HL-60/S4 (cell line): ENCODE measurements around the gene DOK1.

ENCODE experiments used
- in situ Hi-C: fragments of 300-500 bp; cut with MboI; formaldehyde crosslinking; loops from 2 replicates; pipeline ENCODE4 v1.14.3; 2022; ENCODE audit warnings: low sequenced_read_pairs

Gene DOK1

DNA sequence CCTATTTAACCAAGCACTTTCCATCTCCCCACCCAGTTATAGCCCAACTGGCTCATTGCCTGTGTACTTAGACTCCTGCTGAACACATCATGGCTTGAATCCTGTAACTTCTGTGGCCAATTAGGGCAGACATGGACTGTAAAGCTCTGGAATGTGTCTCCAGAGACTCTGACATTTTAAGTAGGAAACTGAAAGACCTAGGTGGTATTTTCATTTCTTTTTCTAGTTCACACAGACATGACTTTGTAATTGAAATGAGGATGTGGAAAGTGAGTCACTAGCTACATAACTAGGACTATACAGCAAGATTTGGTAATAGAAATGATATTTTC, 12.2 kb downstream of the DOK1 start:
- in situ Hi-C loops = no loop called here

DNA sequence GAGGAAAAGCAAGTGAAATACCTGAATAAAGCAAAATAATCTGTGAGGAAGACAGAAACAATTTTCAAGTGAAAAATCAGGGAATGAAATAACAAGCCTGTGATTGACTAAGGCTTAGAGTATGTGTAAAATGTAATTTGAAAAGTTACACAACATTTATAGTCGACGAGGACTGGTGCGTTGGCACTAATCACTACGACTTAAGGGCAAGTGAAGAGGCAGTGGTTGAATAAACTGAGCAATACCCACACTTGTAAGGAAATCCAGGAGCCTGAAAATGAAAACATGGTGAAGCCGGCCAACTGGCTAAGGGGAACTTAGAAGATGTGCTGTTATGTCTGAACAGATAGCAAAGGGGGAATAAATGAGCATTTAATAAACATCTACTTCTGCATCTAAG, 13.4 kb downstream of the DOK1 start:
- in situ Hi-C loops = no loop called here

DNA sequence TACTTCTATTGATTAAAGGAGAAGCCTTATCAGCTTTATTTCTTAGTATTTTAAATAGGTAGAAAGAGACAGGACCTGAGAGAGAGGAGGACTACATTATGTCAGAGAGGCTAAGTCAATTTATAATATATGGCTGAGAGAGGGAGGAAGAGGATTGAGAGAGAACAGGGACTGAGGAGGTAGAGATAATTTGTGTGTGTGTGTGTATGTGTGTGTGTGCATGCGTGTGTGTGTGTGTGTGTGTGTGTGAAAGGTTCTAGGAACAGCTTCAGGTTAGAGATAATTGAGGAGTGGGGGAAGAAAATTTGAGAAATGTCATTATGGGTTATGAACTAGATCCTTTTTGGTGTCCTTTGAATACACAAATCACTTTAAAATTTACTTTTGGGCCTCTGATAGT, 15.2 kb downstream of the DOK1 start:
- in situ Hi-C loops = no loop called here

DNA sequence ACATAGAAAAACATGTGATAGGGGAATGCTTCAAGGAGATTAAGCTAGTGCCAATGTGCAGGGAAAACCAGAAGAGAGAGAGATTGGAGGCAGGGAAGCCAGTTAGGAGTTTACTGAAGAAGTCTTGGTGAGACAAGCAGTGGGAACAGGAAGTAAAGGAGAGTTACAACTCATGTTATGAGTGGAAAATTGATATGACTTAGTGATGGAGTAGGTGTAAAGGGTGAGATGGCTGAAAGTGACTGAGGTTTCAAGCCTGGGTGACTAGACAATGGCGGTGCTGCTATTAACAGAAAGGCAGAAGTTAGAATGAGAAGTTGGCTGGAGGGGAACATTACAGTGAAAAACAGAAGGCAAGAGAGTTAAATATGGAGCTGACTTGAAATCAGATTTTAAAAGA, 16.5 kb downstream of the DOK1 start:
- in situ Hi-C loops = no loop called here

DNA sequence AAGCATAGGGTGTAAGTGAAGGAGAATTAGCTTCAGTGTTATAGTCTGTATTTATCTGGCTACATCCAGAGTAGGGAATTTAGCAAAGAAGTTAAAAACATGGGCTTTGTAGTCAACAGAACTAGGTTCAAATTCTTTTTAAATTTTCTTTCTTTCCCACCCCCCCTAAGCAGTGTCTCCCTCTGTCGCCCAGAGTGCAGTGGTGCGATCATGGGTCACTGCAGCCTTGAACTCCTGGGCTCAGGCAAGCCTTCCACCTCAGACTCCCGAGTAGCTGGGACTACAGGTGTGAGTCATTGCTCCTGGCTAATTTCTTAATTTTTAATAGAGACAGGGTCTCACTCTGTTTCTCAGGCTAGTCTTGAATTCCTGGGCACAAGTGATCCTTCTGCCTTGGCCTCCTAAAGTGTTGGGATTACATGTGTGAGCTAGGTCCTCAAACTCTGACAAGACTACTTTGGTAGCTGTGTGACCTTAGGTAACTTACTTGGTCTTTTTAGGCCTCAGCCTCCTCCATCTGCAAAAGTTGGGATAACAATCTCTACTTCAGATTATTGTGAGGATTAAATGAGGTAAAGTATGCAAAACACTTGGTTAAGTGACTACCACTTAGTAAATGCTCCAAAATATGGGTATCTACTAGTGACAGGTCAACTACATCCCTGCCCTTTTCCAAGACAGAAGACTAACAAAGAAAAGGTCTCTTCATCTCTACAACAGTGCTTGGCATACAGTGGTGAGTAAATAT, 17.8 kb downstream of the DOK1 start:
- in situ Hi-C loops = no loop called here

DNA sequence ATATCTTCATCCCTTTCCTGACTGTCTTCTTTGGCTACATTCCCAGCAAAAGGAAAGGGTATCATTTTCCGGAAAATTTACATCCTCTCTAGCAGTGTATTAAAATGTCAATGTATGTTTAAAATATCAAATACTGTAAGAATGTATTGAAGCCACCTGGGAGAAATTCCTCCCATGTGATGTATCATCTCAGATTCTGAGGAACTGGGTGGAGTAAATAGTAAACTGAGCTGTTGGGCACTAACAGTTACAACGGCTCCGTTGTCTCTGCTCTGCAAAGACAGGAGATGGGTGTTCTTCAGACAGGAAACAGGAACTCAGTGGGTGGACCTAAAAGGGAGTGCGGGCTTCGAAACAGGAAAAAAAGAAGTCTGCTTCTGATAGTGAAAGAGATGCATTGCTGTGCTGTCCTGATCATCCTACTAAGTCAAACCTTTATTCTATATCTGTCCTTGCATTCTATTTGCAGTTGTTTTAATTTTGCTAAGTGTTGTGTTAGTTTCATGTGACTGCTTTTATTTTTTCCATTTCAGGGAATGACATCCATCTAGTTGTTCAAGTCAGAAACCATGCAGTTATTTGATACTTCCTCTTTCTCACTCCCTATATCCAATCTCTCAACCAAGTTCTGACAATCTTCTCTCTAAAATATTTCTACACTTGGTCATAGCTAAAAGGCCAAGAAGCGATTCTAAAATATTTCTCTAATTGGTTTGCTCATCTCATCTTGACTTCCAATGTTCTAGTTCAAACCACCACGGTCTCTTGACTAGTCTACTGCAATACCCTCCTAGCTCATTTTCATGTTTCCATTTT, 19.4 kb downstream of the DOK1 start:
- in situ Hi-C loops = no loop called here

DNA sequence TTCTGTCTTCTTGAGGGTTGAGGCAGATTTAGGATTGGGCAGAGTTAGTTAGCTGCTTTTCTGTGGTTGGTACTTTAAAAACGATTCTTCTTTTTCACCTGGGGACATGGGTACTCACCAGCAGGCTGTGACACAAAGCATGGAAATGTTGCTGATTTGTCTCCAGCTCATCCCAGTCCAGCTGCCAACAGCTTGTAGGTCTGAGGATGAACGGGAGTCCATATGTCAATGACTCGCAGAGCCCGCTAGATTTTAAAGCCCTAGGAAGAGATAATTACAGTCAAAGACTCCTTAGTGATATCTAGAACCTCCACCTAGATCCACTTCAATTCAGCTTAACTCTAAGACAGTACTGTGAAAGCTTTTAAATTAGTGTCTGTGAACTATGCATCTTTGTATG, 20.8 kb downstream of the DOK1 start:
- in situ Hi-C loops = no loop called here

DNA sequence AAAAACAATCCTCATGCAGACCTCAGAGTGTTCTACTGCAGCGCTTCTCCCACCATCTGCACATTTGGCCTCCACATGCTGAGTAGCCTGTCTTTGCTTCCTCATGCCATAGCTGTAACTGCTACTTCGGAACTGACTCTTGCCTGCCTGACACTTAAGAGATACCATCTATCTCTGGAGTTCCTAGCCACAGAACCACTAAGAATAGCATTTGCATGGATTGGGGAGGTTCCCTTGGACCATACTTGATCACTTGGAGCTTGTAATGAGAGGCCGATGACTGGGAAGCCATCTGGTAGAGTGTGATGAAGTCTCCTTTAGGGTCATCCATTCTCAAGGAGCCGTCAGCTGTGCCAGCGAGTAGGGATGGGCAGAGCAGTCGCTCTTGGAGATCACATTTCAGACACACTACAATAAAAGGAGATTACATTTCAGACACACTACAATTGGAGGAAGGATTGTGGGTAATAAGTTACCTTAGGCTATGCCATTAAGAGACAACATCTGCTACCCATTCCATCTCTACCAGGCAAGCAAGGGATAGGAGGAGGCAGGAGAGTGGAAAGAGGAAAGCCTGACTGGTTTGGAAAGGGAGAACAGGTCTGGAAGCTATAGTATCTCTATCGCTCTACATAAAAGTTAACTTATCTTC, 21.8 kb downstream of the DOK1 start:
- in situ Hi-C loops = no loop called here

DNA sequence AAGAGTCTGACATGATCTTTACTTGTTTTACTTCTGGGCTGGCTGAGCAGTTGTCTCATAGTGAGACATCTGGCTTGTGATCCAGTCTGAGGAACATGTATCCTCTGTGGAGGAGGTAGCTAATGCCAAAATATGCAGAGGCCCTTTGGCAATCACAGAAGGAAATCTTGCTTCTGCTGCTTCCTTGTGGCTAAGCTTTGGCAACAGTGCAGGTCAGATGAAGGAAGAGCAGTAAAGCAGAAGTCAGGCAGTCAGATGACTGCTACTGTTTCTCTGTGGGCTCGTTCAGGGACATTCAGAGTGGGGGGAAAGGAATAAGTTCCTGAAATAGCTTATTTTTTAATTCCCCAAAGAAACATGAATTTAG, 22.3 kb downstream of the DOK1 start:
- in situ Hi-C loops = no loop called here

DNA sequence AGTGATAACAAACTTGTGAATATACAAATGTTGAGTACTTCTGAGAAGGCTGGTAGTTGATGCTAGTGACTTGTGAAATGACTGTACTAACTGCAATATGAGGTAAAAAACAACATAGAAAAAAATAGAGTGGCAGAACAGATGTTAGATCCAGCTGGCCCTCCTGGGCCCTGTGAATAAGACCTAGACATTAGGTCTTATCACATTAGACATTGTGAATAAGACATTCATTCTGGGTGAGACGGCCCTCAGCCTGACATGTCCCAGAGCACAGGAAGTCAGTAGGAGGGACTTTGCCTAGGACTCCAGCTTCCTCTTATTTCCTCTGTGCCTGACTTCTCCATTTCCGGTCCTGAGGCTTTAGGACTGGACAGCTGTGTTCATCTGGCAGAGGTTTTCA, 22.9 kb downstream of the DOK1 start:
- in situ Hi-C loops = no loop called here

DNA sequence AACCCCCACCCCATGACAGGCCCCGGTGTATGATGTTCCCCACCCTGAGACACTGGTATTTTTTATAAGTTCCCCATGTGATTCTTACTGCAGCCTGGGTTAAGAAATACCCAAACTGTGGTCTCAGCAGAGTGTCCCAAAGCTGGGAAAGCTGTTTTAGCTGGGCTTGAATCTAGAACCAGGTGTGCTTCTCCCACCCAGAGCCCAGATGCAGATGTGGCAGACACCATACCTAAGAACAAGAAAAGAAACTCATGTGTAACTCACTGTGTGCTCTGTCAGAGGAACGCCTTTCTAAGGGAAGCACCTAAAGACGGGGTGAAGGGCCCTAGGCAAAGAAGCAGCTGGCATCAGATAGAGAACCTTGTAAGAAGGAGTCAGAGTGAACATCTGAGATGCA, 23.9 kb downstream of the DOK1 start:
- in situ Hi-C loops = no loop called here

DNA sequence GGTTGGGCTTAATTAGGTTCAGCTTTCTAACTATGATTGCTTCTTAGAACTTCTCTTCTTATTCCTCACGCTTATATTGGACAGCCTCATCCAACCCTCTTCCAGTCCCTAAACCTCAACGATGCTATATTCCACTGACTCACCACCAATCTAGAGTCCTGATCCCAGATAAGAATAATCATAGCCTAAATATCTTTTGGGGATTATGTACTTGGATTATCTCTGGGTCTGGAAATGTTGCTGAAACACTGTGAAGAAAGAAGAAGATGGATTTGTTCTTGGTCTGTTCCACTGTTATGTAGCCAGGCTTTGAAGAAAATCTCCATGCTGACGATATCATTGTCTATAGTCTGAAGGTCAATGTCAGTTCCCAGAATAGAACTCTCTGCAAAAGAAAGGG, 26.9 kb downstream of the DOK1 start:
- in situ Hi-C loops = loop anchor here (10.0 kb wide), 2 partner anchors 97 to 127 kb away; partner anchors contain the start of genes CCDC142, INO80B, TTC31 and WBP1

DNA sequence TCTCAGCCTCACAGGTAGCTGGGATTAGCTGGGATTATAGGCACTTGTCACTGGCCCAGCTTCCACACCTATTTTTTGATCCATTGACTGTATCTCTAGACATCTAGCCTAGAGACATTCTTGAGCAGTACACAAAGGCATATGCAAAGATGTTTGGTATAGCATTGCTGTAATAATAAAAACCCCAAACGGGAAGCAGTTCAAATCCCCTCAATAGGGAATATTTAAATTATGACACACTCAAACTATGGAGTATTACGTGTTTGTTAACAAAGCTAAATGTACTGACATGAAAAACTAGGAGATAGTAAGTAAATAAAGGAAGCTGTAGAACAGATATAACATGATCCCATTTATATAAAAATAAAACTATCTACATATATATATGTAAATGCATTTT, 27.7 kb downstream of the DOK1 start:
- in situ Hi-C loops = loop anchor here (10.0 kb wide), 2 partner anchors 97 to 127 kb away; partner anchors contain the start of genes CCDC142, INO80B, TTC31 and WBP1

DNA sequence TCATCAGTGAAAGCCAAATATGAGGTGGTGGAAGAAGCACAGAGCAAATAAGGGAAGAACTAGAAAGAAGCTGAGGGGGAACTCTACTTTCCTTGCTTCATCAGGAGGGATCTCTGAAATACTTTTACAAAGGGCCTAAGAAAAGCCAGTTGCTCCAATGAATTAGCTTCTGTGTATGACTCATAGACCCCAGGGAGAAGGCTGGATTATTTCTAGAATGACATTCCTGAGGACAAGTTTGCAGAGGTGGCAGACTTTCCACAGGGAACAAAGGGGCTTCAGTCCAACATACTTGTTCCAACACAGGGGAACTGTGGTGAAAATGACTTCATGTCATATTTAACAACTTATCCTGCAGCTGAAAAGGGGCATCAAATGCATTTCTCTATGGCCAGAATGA, 29.0 kb downstream of the DOK1 start:
- in situ Hi-C loops = loop anchor here (10.0 kb wide), 2 partner anchors 99 to 129 kb away; partner anchors contain the start of genes CCDC142, INO80B, TTC31 and WBP1

DNA sequence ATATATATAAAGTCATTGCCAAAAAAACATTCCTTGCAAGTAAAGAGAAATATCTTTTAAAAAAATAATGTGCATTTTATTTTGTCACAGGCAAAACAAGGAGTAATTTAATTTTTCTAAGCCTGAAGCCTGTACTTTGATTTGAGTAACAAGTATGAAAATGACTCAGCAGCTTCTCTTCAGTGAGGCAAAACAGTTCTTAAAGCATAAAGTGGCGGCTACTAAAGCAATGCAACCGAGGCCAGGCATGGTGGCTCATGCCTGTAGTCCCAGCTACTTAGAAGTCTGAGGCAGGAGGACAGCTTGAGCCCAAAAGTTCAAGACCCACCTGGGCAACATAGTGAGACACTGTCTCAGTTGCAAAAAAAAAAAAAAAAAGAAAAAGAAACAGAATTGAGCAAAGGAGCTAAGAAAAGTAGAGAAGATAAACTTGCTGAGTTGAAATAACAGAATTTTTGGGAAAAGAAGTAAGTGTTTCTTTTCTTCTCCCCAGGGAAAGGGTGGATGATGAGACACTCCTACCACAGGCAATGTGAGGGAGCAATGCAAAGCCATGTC, 29.6 kb downstream of the DOK1 start:
- in situ Hi-C loops = loop anchor here (10.0 kb wide), 2 partner anchors 99 to 129 kb away; partner anchors contain the start of genes CCDC142, INO80B, TTC31 and WBP1

DNA sequence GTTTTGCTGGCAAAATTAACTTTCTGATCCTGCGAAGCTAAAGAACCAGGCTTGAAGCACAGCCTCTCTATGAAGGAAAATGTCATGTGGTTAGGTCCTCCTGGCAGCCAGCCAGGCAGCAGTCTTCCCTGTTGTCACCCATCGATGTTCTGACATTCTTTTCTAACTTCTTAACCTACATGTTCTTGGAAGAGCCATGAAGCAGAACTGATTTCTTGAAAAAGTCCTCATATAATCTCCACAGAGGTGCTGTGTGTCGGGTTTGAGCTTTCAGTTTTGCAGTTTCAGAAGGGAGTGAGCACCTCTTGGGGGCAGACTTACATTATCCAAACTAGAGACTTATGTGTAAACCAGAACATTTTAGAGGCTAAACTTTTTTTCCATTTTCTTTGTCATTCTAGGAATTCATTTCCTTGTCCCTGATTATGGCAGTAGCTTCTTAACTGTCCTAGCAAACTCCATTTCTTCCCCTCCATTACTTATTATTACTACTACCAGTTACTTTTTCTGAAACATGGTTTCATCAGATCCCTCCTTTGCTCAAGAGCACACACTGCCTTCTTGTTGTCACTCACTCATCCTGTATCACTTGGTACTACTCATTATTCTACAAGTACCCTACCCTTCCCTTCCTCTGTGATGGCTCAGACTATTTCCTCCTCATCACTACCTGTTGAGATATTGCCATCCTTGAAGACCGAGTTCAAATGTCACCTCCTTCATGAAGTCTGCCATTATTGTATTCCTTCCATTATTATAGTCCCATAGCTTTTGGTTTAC, 31.1 kb downstream of the DOK1 start:
- in situ Hi-C loops = loop anchor here (10.0 kb wide), 2 partner anchors 101 to 131 kb away; partner anchors contain the start of genes CCDC142, INO80B, TTC31 and WBP1

DNA sequence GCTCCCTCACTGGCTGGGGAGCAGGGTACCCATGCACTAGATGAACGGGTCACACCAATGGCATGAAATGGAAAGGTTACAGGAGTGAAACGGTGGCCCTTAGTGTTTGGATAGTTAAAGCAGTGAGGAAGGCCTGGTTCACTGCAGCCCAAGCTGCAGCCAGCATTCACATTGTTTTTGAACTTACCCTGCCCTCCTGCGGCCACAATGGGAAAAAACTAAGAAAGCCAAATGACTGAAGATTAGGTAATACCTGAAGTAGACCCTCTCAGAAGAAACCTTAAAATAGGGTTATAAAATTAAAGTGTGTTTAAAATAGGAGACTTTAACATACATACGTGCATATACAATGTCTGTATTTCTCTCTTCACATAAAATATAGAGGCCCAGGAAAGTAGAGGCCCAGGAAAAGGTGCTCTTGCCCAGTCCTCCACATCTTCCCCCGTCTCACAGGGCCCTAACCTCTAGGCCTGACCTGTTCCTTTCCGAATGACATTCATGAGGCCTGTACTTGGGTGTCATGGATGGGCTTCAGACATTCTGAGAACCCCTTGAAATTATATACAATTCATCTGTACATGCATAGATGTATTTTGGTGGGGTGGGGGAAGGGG, 33.3 kb downstream of the DOK1 start:
- in situ Hi-C loops = loop anchor here (10.0 kb wide), 2 partner anchors 103 to 133 kb away; partner anchors contain the start of genes CCDC142, INO80B, TTC31 and WBP1

DNA sequence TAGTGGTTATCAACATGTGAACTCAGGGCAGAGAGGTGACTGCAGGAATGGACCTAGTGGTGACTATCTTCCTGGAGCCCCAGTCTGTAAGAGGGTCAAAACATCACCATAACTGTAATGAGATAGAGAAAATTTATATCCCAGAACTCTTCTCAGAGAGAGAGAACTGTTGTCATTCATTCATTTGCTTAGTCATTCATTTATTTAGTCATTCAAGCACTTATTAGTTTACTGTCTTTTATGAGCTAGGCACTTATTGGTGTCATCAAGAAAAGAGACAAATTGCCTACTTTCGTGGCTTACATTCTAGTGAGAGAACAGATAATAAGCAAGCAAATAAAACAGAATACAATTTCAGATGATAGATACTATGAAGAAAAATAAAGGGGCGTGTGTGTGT, 34.1 kb downstream of the DOK1 start:
- in situ Hi-C loops = loop anchor here (10.0 kb wide), 2 partner anchors 104 to 134 kb away; partner anchors contain the start of genes CCDC142, INO80B, TTC31 and WBP1

DNA sequence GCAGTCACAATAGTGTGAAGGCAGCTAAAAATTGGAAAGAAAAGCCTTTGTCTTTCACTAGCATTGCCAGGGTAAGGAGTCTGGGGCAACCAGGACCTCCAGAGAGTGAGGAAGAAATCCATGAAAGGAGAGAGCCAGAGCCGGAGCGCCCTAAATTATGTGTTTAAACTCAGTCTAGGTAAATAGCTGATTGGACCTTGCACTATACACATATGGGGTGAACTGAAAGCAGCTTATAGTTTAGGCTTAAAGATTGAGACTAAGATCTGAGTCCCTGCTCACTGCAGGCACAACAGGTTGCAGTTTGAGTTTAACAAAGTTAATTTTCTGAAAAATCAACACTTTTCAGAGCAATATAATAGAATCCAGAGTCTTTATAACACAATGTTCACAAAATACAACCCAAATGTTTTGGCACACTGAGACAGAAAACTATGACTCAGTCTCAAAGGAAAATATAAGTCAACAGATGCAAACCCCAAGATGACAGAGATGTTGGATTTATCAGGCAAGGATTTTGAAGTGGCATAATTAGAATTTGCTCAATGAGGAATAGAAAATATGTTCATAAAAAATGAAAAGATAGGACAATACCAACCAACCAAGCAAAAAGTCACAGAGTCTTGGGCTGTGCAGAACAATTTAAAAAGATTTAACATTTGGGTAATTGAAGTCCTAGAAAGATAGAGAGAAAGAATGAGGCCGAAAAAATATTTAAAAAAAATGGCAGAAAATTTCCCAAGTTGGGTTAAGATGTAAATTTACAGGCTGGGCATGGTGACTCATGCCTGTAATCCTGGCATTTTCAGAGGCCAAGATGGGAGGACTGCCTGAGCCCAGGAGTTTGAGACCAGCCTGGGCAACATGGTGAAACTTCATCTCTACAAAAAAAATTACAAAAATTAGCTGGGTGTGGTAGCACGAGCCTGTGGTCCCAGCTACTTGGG, 39.6 kb downstream of the DOK1 start:
- in situ Hi-C loops = no loop called here
